ENCODE measurements around the gene DMRT1. TPM values are rescaled to one million over a fixed set of nuclear protein-coding genes. Genes with fewer than 3 reads are reported as not detected.

DMRT1 gene
- total RNA-seq, 1 experiment from 2014 or later: 0.47 TPM

GRCh38 chr9:974031-974995 is 132.8 kb downstream of the DMRT1 start:
- Histone ChIP-seq H3K27ac (ENCODE audit: low read depth, low read length) (no peak overlapping the region), H3K27me3 (ENCODE audit: insufficient read depth, low read length) (no peaks in the 10 kb centered on the region), H4K20me1 (ENCODE audit: insufficient read depth) (no peaks in the 10 kb centered on the region), H3K4me1 (ENCODE audit: control insufficient read depth in 1 of 2, insufficient read depth in 2 of 2, low read length in 2 of 2) (no peaks in the 10 kb centered on the region), H3K9me2 (ENCODE audit: insufficient read depth) (no peaks in the 10 kb centered on the region), H3K4me3 (replicated peaks in 1 of 2; ENCODE audit: low read depth in 1 of 2, low read length in 2 of 2) (no peak overlapping the region), H3K79me2 (ENCODE audit: insufficient read depth, low read length) (no peaks in the 10 kb centered on the region), H2AFZ (ENCODE audit: low read depth, low read length, poor library complexity, severe bottlenecking) (no peak overlapping the region), H3K36me3 (ENCODE audit: control insufficient read depth in 1 of 2, insufficient read depth in 2 of 2, low read length in 2 of 2) (no peaks in the 10 kb centered on the region), H3K4me2 (ENCODE audit: low read length) (no peak overlapping the region), H3K9me3 (ENCODE audit: control insufficient read depth in 1 of 2, insufficient read depth in 1 of 2, low read depth in 1 of 2, low read length in 2 of 2) (no peaks in the 10 kb centered on the region), H3K9ac (ENCODE audit: low read length) (no peak overlapping the region)
- ChIA-PET CTCF (no interaction called here), RAD21 (ENCODE audit: low non-redundant PET in 1 of 2, low total read pairs in 2 of 2, uncharacterized antibody in 2 of 2, unreplicated experiment in 2 of 2) (no interaction called here), POLR2A (no interaction called here)
- no peak for DNase-seq (ENCODE audit: low read depth, low spot score)
- no peak for ATAC-seq
- intact Hi-C loops (cut with micrococcal nuclease): no loop called here
- no TSS peak for BruUV-seq (replicated peaks)
- TF ChIP-seq, protein P1, sequence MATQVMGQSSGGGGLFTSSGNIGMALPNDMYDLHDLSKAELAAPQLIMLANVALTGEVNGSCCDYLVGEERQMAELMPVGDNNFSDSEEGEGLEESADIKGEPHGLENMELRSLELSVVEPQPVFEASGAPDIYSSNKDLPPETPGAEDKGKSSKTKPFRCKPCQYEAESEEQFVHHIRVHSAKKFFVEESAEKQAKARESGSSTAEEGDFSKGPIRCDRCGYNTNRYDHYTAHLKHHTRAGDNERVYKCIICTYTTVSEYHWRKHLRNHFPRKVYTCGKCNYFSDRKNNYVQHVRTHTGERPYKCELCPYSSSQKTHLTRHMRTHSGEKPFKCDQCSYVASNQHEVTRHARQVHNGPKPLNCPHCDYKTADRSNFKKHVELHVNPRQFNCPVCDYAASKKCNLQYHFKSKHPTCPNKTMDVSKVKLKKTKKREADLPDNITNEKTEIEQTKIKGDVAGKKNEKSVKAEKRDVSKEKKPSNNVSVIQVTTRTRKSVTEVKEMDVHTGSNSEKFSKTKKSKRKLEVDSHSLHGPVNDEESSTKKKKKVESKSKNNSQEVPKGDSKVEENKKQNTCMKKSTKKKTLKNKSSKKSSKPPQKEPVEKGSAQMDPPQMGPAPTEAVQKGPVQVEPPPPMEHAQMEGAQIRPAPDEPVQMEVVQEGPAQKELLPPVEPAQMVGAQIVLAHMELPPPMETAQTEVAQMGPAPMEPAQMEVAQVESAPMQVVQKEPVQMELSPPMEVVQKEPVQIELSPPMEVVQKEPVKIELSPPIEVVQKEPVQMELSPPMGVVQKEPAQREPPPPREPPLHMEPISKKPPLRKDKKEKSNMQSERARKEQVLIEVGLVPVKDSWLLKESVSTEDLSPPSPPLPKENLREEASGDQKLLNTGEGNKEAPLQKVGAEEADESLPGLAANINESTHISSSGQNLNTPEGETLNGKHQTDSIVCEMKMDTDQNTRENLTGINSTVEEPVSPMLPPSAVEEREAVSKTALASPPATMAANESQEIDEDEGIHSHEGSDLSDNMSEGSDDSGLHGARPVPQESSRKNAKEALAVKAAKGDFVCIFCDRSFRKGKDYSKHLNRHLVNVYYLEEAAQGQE (IDR thresholded peaks at IDR 0.05; ENCODE audit: low read depth): no peak
- TF ChIP-seq SP1 (IDR thresholded peaks at IDR 0.05; ENCODE audit: low read depth): no peak
- TF ChIP-seq EZH2phosphoT487 (IDR thresholded peaks at IDR 0.05; ENCODE audit: borderline replicate concordance): no peak
- no peak for TF ChIP-seq RAD21 (IDR thresholded peaks at IDR 0.05; ENCODE audit: low read depth)
- no peak for TF ChIP-seq FOSL1 (IDR thresholded peaks at IDR 0.05; ENCODE audit: low read depth)
- TF ChIP-seq ZBTB33 (IDR thresholded peaks at IDR 0.05; ENCODE audit: extremely low read depth, insufficient replicate concordance, low read length): no peak
